GM12873 (cell line): ENCODE data around the gene AXIN1.

Experiments
- CTCF ChIP-seq: IDR thresholded peaks from 2 replicates; pipeline ENCODE4 v1.5.1; 2012; ENCODE audit warnings: low read depth, mild to moderate bottlenecking, moderate library complexity, low read length, control low read depth; ENCODE audit not compliant: insufficient read depth; ENCODE audit errors: missing control alignments

Gene AXIN1

GRCh38 chr16:369275-369865, 16.8 kb upstream of the AXIN1 start:
- no peak for TF ChIP-seq CTCF

- TF ChIP-seq CTCF, result no peak
These were observed 16.1 kb upstream of the AXIN1 start for GRCh38 chr16:368388-369158.

- no peak for TF ChIP-seq CTCF
These were observed 14.9 kb upstream of the AXIN1 start for GRCh38 chr16:367333-367903.

GRCh38 chr16:366476-366875, 14.0 kb upstream of the AXIN1 start:
- TF ChIP-seq CTCF, result no peak

- TF ChIP-seq CTCF, result no peak
These were observed 12.3 kb upstream of the AXIN1 start for GRCh38 chr16:364595-365491.

- TF ChIP-seq CTCF, result no peak
These were observed 11.4 kb upstream of the AXIN1 start for GRCh38 chr16:363766-364490.
